ENCODE results near the gene SLC6A18. TPM values are rescaled to one million over a fixed set of nuclear protein-coding genes. Genes with fewer than 3 reads are reported as not detected.

SLC6A18 gene
- total and polyA plus RNA-seq, 2 donors (not counting 1 experiment from before 2014, with no cell fraction given) = not detected

- no peaks in the 10 kb centered on the region for H3K36me3 ChIP-seq (ENCODE audit: control insufficient read depth, insufficient read depth, low read length)
- H3K4me2 ChIP-seq (ENCODE audit: extremely low read depth, insufficient read depth, low read length) = no peak overlapping the region
- no peaks in the 10 kb centered on the region for H3K4me1 ChIP-seq (ENCODE audit: control insufficient read depth, extremely low read depth, insufficient read depth, low read length)
- TF ChIP-seq EZH2 (IDR thresholded peaks at IDR 0.05; ENCODE audit: low read length, missing control alignments) = no peak
- no peak for TF ChIP-seq CTCF (conservative IDR thresholded peaks at IDR 0.05 in 1 of 2, IDR thresholded peaks at IDR 0.05 in 1 of 2; ENCODE audit: low read depth in 1 of 2, low read length in 2 of 2)
- H3K9me3 ChIP-seq (ENCODE audit: control insufficient read depth, insufficient read depth, low read depth, low read length) = no peaks in the 10 kb centered on the region
- H3K4me3 ChIP-seq (replicated peaks in 1 of 4; ENCODE audit: control extremely low read depth in 1 of 4, insufficient read depth in 1 of 4, low read depth in 3 of 4, low read length in 4 of 4) = no peak overlapping the region
- no peak for DNase-seq (ENCODE audit: low read depth in 2 of 2)
- no peak overlapping the region for H3K27ac ChIP-seq (ENCODE audit: insufficient read depth, low read length)
- H4K20me1 ChIP-seq (ENCODE audit: control insufficient read depth, extremely low read depth, insufficient read depth, low read length) = no peaks in the 10 kb centered on the region
- no peaks in the 10 kb centered on the region for H3K79me2 ChIP-seq (ENCODE audit: control insufficient read depth, insufficient read depth, low read length)
- no peaks in the 10 kb centered on the region for H3K27me3 ChIP-seq (ENCODE audit: control insufficient read depth, insufficient read depth, low read length)
- no peak overlapping the region for H3K9ac ChIP-seq (ENCODE audit: insufficient read depth, low read length)
- H2AFZ ChIP-seq (ENCODE audit: low read length) = no peak overlapping the region
Observed at GRCh38 chr5:1196562-1196961, 28.6 kb upstream of the SLC6A18 start.

DNA sequence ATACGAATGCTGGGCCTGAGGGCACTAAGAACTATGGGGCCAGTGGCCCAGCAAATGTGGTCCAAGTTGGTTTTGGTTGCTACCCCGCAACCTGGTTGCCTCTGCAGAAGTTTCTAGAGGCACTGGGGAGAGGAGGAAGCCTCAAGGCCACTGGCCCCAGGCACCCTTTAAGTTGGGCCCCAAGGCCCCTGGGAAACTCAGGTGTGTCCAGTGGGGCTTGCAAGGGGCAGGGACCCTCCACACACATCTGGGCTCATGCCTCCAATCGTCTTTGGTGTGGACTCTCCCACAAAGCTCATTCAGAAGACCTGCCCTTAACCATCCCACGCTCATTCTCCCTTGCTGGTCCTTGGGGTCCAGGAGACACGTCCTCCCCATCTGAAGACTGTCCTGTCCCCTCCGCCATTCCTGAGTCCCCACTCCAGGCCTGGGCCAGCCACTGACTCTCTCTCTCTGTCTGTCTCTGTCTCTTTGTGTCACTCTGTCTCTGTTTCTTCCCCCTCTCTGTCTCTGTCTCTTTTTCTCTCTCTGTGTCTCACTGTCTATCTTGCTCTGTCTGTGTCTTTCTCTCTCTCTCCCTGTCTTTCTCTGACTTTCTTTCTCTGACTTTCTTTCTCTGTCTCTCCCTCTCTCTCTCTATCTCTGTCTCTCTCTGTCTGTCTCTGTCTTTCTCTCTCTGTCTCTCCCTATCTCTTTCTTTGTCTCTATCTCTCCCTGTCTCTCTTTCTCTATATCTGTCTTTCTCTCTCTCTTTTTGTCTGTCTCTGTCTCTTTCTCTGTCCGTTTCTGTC is 27.1 kb upstream of the SLC6A18 start:
- no peak overlapping the region for H2AFZ ChIP-seq (ENCODE audit: low read length)
- H4K20me1 ChIP-seq (ENCODE audit: control insufficient read depth, extremely low read depth, insufficient read depth, low read length) = no peaks in the 10 kb centered on the region
- no peaks in the 10 kb centered on the region for H3K79me2 ChIP-seq (ENCODE audit: control insufficient read depth, insufficient read depth, low read length)
- no peak for TF ChIP-seq CTCF (conservative IDR thresholded peaks at IDR 0.05 in 1 of 2, IDR thresholded peaks at IDR 0.05 in 1 of 2; ENCODE audit: low read depth in 1 of 2, low read length in 2 of 2)
- TF ChIP-seq EZH2 (IDR thresholded peaks at IDR 0.05; ENCODE audit: low read length, missing control alignments) = no peak
- no peaks in the 10 kb centered on the region for H3K27me3 ChIP-seq (ENCODE audit: control insufficient read depth, insufficient read depth, low read length)
- H3K4me1 ChIP-seq (ENCODE audit: control insufficient read depth, extremely low read depth, insufficient read depth, low read length) = no peaks in the 10 kb centered on the region
- H3K36me3 ChIP-seq (ENCODE audit: control insufficient read depth, insufficient read depth, low read length) = no peaks in the 10 kb centered on the region
- no peak overlapping the region for H3K4me3 ChIP-seq (replicated peaks in 1 of 4; ENCODE audit: control extremely low read depth in 1 of 4, insufficient read depth in 1 of 4, low read depth in 3 of 4, low read length in 4 of 4)
- H3K9ac ChIP-seq (ENCODE audit: insufficient read depth, low read length) = no peak overlapping the region
- no peak for DNase-seq (ENCODE audit: low read depth in 2 of 2)
- H3K9me3 ChIP-seq (ENCODE audit: control insufficient read depth, insufficient read depth, low read depth, low read length) = no peaks in the 10 kb centered on the region
- H3K27ac ChIP-seq (ENCODE audit: insufficient read depth, low read length) = no peak overlapping the region
- H3K4me2 ChIP-seq (ENCODE audit: extremely low read depth, insufficient read depth, low read length) = no peak overlapping the region

GRCh38 chr5:1199340-1199648 is 25.9 kb upstream of the SLC6A18 start:
- Histone ChIP-seq H3K4me1 (ENCODE audit: control insufficient read depth, extremely low read depth, insufficient read depth, low read length) (no peaks in the 10 kb centered on the region), H3K9ac (ENCODE audit: insufficient read depth, low read length) (no peak overlapping the region), H3K4me3 (replicated peaks in 1 of 4; ENCODE audit: control extremely low read depth in 1 of 4, insufficient read depth in 1 of 4, low read depth in 3 of 4, low read length in 4 of 4) (no peak overlapping the region), H3K9me3 (ENCODE audit: control insufficient read depth, insufficient read depth, low read depth, low read length) (no peaks in the 10 kb centered on the region), H3K79me2 (ENCODE audit: control insufficient read depth, insufficient read depth, low read length) (no peaks in the 10 kb centered on the region), H2AFZ (ENCODE audit: low read length) (no peak overlapping the region), H3K4me2 (ENCODE audit: extremely low read depth, insufficient read depth, low read length) (no peak overlapping the region), H4K20me1 (ENCODE audit: control insufficient read depth, extremely low read depth, insufficient read depth, low read length) (no peaks in the 10 kb centered on the region), H3K27ac (ENCODE audit: insufficient read depth, low read length) (no peak overlapping the region), H3K27me3 (ENCODE audit: control insufficient read depth, insufficient read depth, low read length) (no peaks in the 10 kb centered on the region), H3K36me3 (ENCODE audit: control insufficient read depth, insufficient read depth, low read length) (no peaks in the 10 kb centered on the region)
- no peak for DNase-seq (ENCODE audit: low read depth in 2 of 2)
- TF ChIP-seq EZH2 (IDR thresholded peaks at IDR 0.05; ENCODE audit: low read length, missing control alignments) (no peak), CTCF (conservative IDR thresholded peaks at IDR 0.05 in 1 of 2, IDR thresholded peaks at IDR 0.05 in 1 of 2; ENCODE audit: low read depth in 1 of 2, low read length in 2 of 2) (no peak)

Data from fibroblast of lung (primary cell).